Stimulated activated CD4-positive, alpha-beta T cell treated with anti-CD3 and anti-CD28 coated beads, Interleukin-15, amount 100 ng/mL, for 24 hours (primary cell): ENCODE measurements around the gene CPA1.
A peak's percentile ranks its signal among the peaks of the same experiment; 100 is the strongest.

Experiments
- DNase-seq: peaks from one replicate; pipeline ENCODE4 v3.0.0-alpha.2; 2020

CPA1 gene

GRCh38 chr7:130379921-130380860 is at the start of gene CPA1:
CPA1 (plus strand) TSS chr7:130380494; CDS start chr7:130380521, 27 bp downstream.
- DNase-seq = no peak

GRCh38 chr7:130332259-130333053 is 47.8 kb upstream of the CPA1 start:
- no peak for DNase-seq

- DNase-seq = no peak
Measured at GRCh38 chr7:130333832-130334231, 46.5 kb upstream of the CPA1 start.

- no peak for DNase-seq
Measured at GRCh38 chr7:130334274-130334673, 46.0 kb upstream of the CPA1 start.

DNA sequence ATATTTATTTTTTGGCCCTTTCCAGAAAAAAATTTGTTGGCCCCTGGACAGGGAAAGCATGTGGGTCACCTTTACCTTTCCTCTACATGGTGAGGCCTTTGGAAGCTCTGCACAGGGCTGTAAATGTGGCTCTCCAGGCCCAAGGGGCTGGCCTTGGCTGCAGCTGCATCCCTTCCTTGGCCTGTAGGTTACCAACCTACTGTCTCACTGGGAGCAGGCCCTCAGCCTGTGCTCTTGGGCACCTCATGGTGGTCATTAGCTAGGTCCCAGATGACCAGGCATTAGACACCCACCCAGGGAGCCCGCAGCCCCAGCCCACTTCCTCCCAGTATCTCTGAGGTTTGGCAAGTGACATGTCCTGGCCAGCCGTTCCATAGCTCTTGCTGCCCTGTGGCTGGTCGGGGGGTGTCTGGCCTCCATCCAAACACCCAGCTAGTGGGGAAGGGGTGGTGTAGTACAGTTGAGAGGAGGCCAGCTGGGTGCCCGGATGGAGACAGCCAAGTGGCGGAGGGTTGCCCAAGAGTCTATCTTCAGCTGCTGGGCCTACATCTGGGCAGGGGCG is 42.8 kb upstream of the CPA1 start:
- no peak for DNase-seq

- DNase-seq = no peak
Measured at GRCh38 chr7:130338233-130338632, 42.1 kb upstream of the CPA1 start.

- no peak for DNase-seq
Measured at GRCh38 chr7:130341882-130342281, 38.4 kb upstream of the CPA1 start.

DNA sequence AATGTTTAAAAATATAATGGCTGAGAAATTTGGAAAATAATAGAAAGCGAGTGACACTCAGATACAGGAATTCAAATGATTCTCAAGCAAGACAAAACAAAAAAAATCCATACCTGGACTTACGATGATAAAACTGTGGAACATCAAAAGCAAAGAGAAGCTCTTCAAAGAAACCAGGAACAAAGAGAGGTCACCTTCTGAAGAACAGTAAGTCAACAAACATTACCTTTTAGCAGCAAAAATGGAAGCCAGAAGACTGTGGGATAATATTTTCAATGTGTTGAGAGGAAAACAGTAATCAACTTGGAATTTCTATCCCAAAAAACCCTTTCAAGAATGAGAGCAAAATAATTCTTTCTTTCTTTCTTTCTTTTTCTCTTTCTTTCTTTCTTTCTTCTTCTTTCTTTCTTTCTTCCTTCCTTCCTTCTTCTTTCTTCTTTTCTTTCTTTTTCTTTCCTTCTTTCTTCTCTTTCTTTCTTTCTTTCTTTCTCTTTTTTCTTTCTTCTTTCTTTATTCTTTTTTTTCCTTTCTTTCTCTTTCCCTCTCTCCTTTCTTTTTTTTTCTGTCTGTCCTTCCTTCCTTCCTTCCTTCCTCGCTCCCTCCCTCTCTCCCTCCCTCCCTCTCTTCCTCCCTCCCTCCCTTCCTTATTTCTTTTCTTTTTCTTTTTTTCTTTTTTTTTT is 37.5 kb upstream of the CPA1 start:
- DNase-seq = no peak

- no peak for DNase-seq
Measured at GRCh38 chr7:130344271-130344866, 35.9 kb upstream of the CPA1 start, which contains the start of gene CPA5. CPA5 (plus strand) TSS chr7:130344816; CDS start chr7:130346486, 1,670 bp downstream.

GRCh38 chr7:130345136-130345535 is 35.2 kb upstream of the CPA1 start:
- DNase-seq = no peak

DNA sequence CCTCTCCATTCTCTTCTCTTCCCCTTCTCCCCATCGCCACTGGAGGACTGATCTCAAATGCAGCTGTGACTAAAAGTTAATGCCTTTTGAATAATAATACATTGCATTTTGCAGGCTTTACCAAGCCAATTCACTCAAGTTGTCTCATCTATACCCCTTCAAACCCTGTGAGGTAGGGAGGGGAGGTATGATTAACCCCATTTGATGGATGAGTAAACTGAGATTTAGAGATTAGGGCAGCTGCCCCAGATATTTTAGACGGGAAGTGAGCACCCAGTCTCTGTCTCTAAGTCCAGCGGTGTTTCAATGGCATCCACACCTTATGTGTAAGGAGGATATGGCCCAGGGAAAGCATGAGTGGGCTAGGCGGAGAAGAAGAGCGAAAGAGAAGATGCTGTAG is 34.6 kb upstream of the CPA1 start:
- DNase-seq = no peak

DNA sequence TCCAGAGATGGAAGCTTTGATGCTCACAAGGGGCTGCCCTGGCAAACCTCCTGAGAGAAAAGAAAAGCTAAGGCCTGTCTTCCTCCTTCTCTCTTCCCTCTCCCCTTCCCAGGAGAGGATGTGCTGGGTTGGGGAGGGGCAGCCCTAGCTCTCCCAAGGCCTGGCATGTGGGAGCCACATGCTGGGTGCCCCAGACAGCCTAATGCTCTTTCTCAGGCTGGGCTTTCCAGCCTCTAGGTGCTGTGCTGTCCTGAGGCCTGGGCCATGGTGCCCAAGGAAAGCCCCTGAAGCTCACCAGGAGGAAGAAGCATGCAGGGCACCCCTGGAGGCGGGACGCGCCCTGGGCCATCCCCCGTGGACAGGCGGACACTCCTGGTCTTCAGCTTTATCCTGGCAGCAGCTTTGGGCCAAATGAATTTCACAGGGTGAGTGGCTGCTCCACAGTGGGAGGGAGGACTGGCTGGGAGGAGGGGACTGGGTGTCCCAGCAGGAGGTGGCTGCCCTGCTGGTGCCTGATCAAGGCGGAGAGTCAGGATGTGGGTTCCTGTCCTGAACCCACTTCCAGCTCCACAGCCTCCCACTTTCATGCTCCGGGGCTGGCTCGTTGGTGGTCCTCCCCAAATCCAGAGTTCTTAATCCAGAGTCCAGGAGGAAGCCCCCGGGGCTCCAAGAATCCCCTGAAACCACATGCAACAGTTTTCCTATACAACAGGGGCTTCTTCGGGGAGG is 34.0 kb upstream of the CPA1 start:
- no peak for DNase-seq

GRCh38 chr7:130346941-130347340 is 33.4 kb upstream of the CPA1 start:
- DNase-seq = no peak

GRCh38 chr7:130349911-130350782 is 30.1 kb upstream of the CPA1 start:
- DNase-seq = no peak

DNA sequence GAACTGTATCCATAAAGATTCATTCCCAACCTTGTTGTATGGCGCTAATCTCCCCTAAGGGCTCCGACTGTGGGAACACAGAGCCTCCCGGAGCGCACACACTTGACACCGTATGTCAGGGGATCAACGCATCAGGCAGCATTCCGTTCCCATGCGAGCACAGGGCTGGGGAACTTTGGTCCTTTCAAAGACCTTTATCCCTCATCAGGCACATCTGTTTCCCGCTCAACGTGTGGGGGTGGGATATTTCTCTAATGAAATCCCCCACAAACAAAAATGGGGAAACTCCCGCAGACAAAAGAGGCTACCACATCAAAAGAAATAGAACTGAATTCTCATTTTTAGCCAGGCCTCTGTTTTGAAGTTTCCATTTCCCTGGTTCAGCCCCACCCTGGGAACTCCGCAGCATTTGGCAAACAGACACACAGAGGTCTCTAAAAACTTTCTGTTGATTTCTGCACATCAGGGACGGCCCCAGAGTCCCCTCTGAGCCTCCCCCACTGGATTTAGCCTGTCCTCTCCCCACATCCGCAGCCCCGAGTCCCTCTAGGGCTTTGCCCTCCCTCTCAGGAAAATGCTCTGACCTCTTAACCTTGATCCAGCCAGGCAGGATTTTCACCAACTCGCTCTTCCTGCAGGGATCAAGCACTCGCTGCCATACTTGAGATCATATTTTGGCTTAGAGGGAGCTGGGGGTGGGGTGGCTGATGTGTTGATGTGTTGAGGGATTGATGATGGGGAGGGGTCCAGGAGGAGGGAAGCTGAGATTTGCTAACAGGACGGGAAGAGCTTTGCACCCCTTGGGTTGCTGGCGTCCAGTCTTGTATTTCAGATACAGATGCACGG is 29.1 kb upstream of the CPA1 start:
- peak; percentile 24 for DNase-seq

DNA sequence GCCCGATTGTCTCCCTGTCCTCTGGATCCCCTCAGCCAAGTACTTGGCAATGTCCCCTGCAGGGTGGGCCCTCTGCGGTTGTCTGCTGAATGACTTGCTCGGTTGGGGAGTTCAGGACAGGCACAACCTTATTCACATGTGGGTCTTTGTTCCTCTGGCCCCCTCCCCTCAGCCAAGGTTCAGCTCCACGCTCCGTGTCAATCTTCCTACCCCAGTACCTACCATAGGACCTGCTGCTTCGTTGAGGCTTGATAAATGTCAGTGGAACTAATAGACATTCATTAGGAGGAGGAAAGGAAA is 28.6 kb upstream of the CPA1 start:
- no peak for DNase-seq

DNA sequence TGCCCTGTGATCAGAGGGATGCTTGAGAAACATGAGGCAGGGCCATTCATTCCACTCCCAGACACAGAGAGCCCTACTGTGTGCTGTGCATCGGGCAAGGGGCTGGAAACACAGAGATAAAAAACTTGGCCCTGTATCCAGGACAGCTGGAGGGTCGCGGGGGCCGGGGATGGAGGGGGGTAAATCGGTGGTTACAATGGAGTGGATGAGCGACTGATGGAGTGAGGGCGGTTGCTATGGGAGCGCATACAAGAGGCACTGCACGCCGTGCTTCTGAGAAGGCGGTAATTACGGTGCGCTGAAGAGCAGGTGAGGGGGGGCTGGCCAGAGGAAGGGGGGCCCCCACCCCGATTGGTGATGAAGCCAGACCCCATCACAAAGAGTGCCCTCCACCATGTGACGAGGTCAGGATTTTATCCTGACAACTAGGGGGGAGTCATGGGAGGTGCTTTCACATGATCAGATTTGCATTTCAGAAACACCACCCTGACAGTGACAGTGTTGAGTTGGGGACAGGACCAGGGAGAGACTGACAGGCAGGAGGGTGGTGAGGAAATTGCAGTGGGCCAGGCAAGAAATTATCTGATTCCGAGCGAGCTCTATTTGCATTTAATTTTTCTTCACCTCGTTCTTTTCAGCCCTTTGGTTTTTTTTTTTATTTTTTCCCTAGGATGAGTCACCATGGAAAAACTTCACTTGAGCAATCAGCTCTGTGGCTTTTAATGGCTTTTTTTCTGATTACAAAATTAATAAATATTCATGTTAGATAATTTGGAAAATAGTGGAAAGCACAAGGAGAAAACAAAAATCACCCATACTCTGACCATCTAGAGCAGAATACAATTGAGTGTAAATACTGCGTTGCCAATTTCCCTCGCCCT is 27.9 kb upstream of the CPA1 start:
- DNase-seq = no peak

DNA sequence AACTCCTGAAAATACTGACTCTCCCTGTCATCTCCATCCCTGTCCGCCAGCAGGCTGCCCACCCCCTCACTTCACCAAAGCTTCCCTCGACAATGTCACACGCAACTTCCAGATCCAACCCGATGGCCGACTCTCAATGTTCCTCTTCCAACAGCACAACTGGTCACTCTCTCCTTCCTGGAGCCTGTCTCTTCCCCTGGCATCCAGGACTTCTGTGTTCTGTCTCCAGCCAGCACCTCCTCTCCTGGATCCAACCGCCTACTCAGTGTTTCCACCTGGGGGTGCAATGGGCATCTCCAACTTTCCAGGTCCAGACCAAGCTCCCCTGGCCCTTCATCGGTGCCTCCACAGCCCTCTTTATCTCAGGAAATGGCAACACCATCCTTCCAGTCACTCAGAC is 27.1 kb upstream of the CPA1 start:
- DNase-seq = no peak
